Measurements from ENCODE around the gene GBF1. TPM values are rescaled to one million over a fixed set of nuclear protein-coding genes. Genes with fewer than 3 reads are reported as not detected.

Gene GBF1
- total and polyA plus RNA-seq, 7 experiments from 2014 or later = 8.5 to 47.2 (median 37.2) TPM

DNA sequence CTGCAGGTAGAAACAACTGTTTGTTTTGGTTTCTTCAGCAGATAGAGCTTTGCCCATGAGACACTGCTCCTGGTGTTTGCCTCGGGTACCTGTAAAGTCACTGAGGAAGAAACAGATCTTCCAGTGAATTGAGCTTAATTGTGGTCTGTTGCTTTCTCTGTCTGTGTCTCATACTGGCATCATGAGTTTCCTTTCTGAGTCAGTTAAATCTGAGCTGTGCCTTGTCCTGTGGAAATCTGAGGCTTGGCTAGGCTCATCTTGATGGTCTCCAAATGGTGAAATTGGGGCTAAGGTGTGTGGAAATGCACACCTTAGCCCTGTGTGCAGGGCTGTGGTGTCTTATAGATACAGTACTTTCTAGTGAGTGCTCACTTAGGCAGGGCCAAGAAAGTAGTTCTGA lies 67.4 kb downstream of the GBF1 start:
- POLR2A ChIA-PET = interaction anchor here (0.6 kb wide), 1 partner anchor 119 kb away, joined by 4 read pairs; no protein-coding TSS in a partner anchor
- H3K27ac Mint-ChIP-seq = peak overlapping the region in 2 of 9 donors; percentile 16 to 41

DNA sequence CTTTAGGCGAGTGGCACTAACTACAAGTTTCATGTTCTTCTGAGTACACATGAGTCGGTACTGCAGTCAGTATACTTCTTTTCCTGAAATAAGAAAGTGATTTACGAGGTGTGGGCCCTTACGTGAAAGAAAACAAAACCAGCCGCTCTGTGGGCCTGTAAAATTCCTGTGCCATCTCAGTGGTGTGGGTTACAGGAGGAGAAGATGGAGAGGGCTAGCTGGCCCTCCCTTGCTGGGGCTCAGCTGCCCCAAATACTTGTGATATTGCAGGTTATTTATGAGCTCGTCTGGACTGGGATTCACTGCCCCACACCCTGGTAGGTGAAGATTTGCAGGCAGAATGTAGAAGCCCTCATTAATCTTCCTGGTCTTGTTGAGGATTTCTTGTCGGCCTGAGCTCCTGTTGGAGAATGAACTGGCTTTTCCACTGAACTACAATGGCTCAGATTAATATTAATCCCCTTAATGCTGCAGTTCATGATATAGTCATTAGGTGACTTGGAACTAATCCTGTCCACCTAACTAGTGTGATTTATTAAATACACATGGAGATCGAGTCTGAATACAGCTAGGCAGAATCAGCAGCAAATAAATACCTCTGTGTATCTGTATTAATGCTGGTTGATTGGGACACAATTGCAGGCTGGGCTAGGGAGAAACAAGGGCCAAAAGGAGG lies 68.0 kb downstream of the GBF1 start:
- H3K36me3 ChIP-seq (ENCODE audit: control insufficient read depth in 2 of 3, insufficient read depth in 3 of 3, low read length in 3 of 3) = peaks cover 0 to 8% (median 0%) of the 10 kb centered on the region in 3 experiments
- H3K36me3 Mint-ChIP-seq = peaks cover 0 to 11% (median 4%) of the 10 kb centered on the region in 5 donors
- H3K4me3 ChIP-seq (ENCODE audit: low read length) = no peak overlapping the region
- POLR2A ChIA-PET = interaction anchor here (0.6 kb wide), 1 partner anchor 119 kb away, joined by 4 read pairs; no protein-coding TSS in a partner anchor
- no peak for DNase-seq
- no peaks in the 10 kb centered on the region for H3K4me1 ChIP-seq (ENCODE audit: control insufficient read depth in 2 of 2, insufficient read depth in 2 of 2, low read length in 2 of 2)
- ATAC-seq = no peak
- H3K9me3 Mint-ChIP-seq = no peaks in the 10 kb centered on the region
- no peaks in the 10 kb centered on the region for H3K27me3 Mint-ChIP-seq
- H3K9me3 ChIP-seq (ENCODE audit: control insufficient read depth in 2 of 3, low read length in 3 of 3) = no peaks in the 10 kb centered on the region
- peak overlapping the region in 4 of 9 donors; percentile 41 to 55 (median 54) for H3K27ac Mint-ChIP-seq
- CTCF ChIA-PET = interaction anchor here (0.6 to 1.0 kb wide), 2 partner anchors 42 to 144 kb away, joined by 4 read pairs; no protein-coding TSS in a partner anchor
- H3K27ac ChIP-seq (ENCODE audit: low read depth, low read length) = no peak overlapping the region
- H3K4me1 Mint-ChIP-seq = peaks cover 29 to 57% (median 50%) of the 10 kb centered on the region in 7 donors
- no peaks in the 10 kb centered on the region for H3K27me3 ChIP-seq (ENCODE audit: control insufficient read depth in 2 of 2, insufficient read depth in 2 of 2, low read length in 2 of 2)
- H3K4me3 Mint-ChIP-seq = no peak overlapping the region
- intact Hi-C loops (cut with micrococcal nuclease) = no loop called here

More for the DNA sequence above, 67.4 kb downstream of the GBF1 start:
- H3K4me1 ChIP-seq (ENCODE audit: control insufficient read depth in 2 of 2, insufficient read depth in 2 of 2, low read length in 2 of 2) = no peaks in the 10 kb centered on the region
- CTCF ChIA-PET = interaction anchor here (0.6 to 1.0 kb wide), 2 partner anchors 42 to 143 kb away, joined by 4 read pairs; no protein-coding TSS in a partner anchor
- Mint-ChIP-seq H3K27me3 (no peaks in the 10 kb centered on the region), H3K36me3 (peaks cover 0 to 17% (median 5%) of the 10 kb centered on the region in 5 donors), H3K9me3 (peaks cover 0 to 2% (median 0%) of the 10 kb centered on the region in 11 donors), H3K4me3 (no peak overlapping the region), H3K4me1 (peaks cover 29 to 57% (median 50%) of the 10 kb centered on the region in 7 donors)
- no peaks in the 10 kb centered on the region for H3K9me3 ChIP-seq (ENCODE audit: control insufficient read depth in 2 of 3, low read length in 3 of 3)
- DNase-seq (no peak), ATAC-seq (no peak)
- no peak overlapping the region for H3K27ac ChIP-seq (ENCODE audit: low read depth, low read length)
- peaks cover 0 to 8% (median 0%) of the 10 kb centered on the region in 3 experiments for H3K36me3 ChIP-seq (ENCODE audit: control insufficient read depth in 2 of 3, insufficient read depth in 3 of 3, low read length in 3 of 3)
- H3K4me3 ChIP-seq (ENCODE audit: low read length) = no peak overlapping the region
- no peaks in the 10 kb centered on the region for H3K27me3 ChIP-seq (ENCODE audit: control insufficient read depth in 2 of 2, insufficient read depth in 2 of 2, low read length in 2 of 2)
- intact Hi-C loops (cut with micrococcal nuclease) = no loop called here

DNA sequence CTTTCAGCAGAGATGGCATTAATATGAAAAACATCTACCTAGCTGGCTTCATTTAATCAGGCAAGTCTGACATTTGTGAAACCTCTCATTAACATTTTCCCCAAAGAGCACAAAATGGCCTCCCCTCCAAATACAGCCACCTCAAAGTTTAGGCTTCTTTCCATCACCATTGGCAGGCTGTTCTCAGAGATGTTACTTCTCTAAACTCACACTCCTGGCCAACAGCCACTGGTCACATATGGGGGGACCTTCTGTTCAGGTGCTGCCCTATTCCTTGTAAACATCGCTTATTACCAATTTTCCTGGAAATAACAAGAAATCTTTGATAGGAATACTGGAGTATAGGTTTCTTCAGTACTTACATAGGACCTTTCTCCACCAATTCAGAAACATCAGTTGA lies 69.5 kb downstream of the GBF1 start:
- intact Hi-C loops (cut with micrococcal nuclease) = no loop called here
- H3K27me3 ChIP-seq (ENCODE audit: control insufficient read depth in 2 of 2, insufficient read depth in 2 of 2, low read length in 2 of 2) = no peaks in the 10 kb centered on the region
- Mint-ChIP-seq H3K9me3 (no peaks in the 10 kb centered on the region), H3K27ac (peak overlapping the region in 2 of 9 donors; percentile 19 to 71), H3K36me3 (peaks cover 0 to 11% (median 4%) of the 10 kb centered on the region in 5 donors), H3K4me3 (no peak overlapping the region), H3K27me3 (no peaks in the 10 kb centered on the region), H3K4me1 (peaks cover 27 to 55% (median 44%) of the 10 kb centered on the region in 7 donors)
- H3K27ac ChIP-seq (ENCODE audit: low read depth, low read length) = no peak overlapping the region
- H3K4me3 ChIP-seq (ENCODE audit: low read length) = no peak overlapping the region
- DNase-seq (no peak), ATAC-seq (no peak)
- no peaks in the 10 kb centered on the region for H3K9me3 ChIP-seq (ENCODE audit: control insufficient read depth in 2 of 3, low read length in 3 of 3)
- ChIA-PET POLR2A (no interaction called here), CTCF (no interaction called here)
- H3K36me3 ChIP-seq (ENCODE audit: control insufficient read depth in 2 of 3, insufficient read depth in 3 of 3, low read length in 3 of 3) = peaks cover 0 to 8% (median 0%) of the 10 kb centered on the region in 3 experiments
- H3K4me1 ChIP-seq (ENCODE audit: control insufficient read depth in 2 of 2, insufficient read depth in 2 of 2, low read length in 2 of 2) = no peaks in the 10 kb centered on the region

DNA sequence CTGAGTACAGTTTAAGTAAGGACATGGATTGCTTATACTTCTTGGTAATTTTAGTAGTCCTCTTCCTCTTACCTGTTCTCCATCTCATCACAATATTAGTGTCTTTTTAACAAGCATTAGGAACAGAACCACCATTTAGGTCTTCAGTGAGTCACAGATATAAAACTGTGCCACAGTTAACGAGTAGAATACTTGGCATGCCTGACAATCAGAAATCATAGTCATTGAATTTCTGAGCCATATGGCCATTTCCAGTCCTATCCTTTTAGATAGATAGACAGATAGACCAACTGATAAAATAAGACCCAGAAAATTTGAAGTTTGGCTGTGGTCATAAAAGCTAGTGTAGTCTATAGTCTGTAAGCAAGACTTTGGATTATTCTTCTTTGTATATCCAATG lies 71.1 kb downstream of the GBF1 start:
- no peak overlapping the region for H3K4me3 ChIP-seq (ENCODE audit: low read length)
- H3K27ac ChIP-seq (ENCODE audit: low read depth, low read length) = no peak overlapping the region
- Mint-ChIP-seq H3K4me3 (no peak overlapping the region), H3K4me1 (peaks cover 15 to 50% (median 36%) of the 10 kb centered on the region in 7 donors), H3K27ac (no peak overlapping the region), H3K36me3 (peaks cover 0 to 17% (median 4%) of the 10 kb centered on the region in 5 donors), H3K9me3 (no peaks in the 10 kb centered on the region), H3K27me3 (no peaks in the 10 kb centered on the region)
- no peaks in the 10 kb centered on the region for H3K9me3 ChIP-seq (ENCODE audit: control insufficient read depth in 2 of 3, low read length in 3 of 3)
- intact Hi-C loops (cut with micrococcal nuclease) = no loop called here
- peaks cover under 1 to 5% of the 10 kb centered on the region in 2 donors for H3K4me1 ChIP-seq (ENCODE audit: control insufficient read depth in 2 of 2, insufficient read depth in 2 of 2, low read length in 2 of 2)
- no peaks in the 10 kb centered on the region for H3K27me3 ChIP-seq (ENCODE audit: control insufficient read depth in 2 of 2, insufficient read depth in 2 of 2, low read length in 2 of 2)
- ATAC-seq (no peak), DNase-seq (no peak)
- CTCF ChIA-PET = no interaction called here
- H3K36me3 ChIP-seq (ENCODE audit: control insufficient read depth in 2 of 3, insufficient read depth in 3 of 3, low read length in 3 of 3) = peaks cover 0 to 8% (median 0%) of the 10 kb centered on the region in 3 experiments
- POLR2A ChIA-PET = no interaction called here

DNA sequence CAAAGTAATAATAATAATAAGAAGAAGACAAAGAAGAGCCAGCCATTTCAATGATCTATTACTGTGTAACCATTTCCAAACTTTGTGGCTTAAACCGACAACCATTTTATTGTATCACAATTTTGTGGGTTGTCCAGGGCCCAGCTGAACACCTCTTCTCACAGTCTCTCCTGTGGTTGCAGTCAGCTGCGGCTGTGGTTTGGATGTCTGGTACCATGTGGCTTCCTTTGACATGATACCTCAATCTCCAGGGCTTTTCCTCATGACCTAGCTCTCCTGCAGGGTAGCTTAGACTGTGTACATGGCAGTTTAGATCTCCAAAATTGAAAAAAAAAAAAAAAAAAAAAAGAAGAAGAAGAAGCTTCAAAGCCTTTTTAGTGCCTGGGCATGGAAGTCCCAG lies 77.6 kb downstream of the GBF1 start:
- Mint-ChIP-seq H3K4me1 (peaks cover 18 to 61% (median 43%) of the 10 kb centered on the region in 7 donors), H3K27ac (peak overlapping the region in 1 of 9 donors; percentile 34), H3K27me3 (no peaks in the 10 kb centered on the region), H3K9me3 (no peaks in the 10 kb centered on the region), H3K4me3 (peak overlapping the region in 2 of 10 donors; percentile 9 to 39), H3K36me3 (peaks cover 0 to 15% (median 0%) of the 10 kb centered on the region in 5 donors)
- no peaks in the 10 kb centered on the region for H3K36me3 ChIP-seq (ENCODE audit: control insufficient read depth in 2 of 3, insufficient read depth in 3 of 3, low read length in 3 of 3)
- H3K4me3 ChIP-seq (ENCODE audit: low read length) = no peak overlapping the region
- ChIA-PET CTCF (no interaction called here), POLR2A (interaction anchor here (0.9 kb wide), 1 partner anchor 133 kb away, joined by 5 read pairs; no protein-coding TSS in a partner anchor)
- no peaks in the 10 kb centered on the region for H3K27me3 ChIP-seq (ENCODE audit: control insufficient read depth in 2 of 2, insufficient read depth in 2 of 2, low read length in 2 of 2)
- peak in 6 of 9 donors; percentile 2 to 28 (median 20) for DNase-seq
- peaks cover 14 to 16% of the 10 kb centered on the region in 2 donors for H3K4me1 ChIP-seq (ENCODE audit: control insufficient read depth in 2 of 2, insufficient read depth in 2 of 2, low read length in 2 of 2)
- peak; percentile 72 for ATAC-seq
- intact Hi-C loops (cut with micrococcal nuclease) = no loop called here
- no peak overlapping the region for H3K27ac ChIP-seq (ENCODE audit: low read depth, low read length)
- H3K9me3 ChIP-seq (ENCODE audit: control insufficient read depth in 2 of 3, low read length in 3 of 3) = no peaks in the 10 kb centered on the region

DNA sequence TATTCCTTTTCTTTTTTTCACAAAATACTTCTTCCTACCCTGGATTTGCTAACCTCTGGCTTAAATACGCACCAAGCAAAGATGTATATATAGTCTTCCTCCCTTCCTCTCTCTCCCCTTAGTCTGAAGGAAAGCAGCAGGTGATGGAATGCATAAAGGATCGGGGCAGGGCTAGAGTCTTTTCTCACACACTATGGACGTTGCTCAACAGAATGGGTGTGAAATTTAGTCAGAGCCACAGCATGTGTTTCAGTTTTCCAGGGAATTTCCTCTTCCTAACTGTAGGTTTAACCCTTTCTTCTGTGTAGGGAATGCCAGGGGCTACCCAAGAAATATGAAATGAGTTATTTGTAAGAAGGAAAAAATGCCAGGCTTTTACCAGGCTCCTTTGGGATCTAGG lies 78.7 kb downstream of the GBF1 start:
- Histone ChIP-seq H3K4me1 (ENCODE audit: control insufficient read depth in 2 of 2, insufficient read depth in 2 of 2, low read length in 2 of 2) (peaks cover 14 to 16% of the 10 kb centered on the region in 2 donors), H3K27me3 (ENCODE audit: control insufficient read depth in 2 of 2, insufficient read depth in 2 of 2, low read length in 2 of 2) (no peaks in the 10 kb centered on the region), H3K9me3 (ENCODE audit: control insufficient read depth in 2 of 3, low read length in 3 of 3) (no peaks in the 10 kb centered on the region), H3K4me3 (ENCODE audit: low read length) (no peak overlapping the region), H3K36me3 (ENCODE audit: control insufficient read depth in 2 of 3, insufficient read depth in 3 of 3, low read length in 3 of 3) (no peaks in the 10 kb centered on the region), H3K27ac (ENCODE audit: low read depth, low read length) (no peak overlapping the region)
- Mint-ChIP-seq H3K4me3 (no peak overlapping the region), H3K9me3 (no peaks in the 10 kb centered on the region), H3K27me3 (no peaks in the 10 kb centered on the region), H3K27ac (no peak overlapping the region), H3K36me3 (peaks cover 0 to 15% (median 0%) of the 10 kb centered on the region in 5 donors), H3K4me1 (peaks cover 18 to 60% (median 43%) of the 10 kb centered on the region in 7 donors)
- intact Hi-C loops (cut with micrococcal nuclease) = no loop called here
- ChIA-PET CTCF (interaction anchor here (0.6 kb wide), 1 partner anchor 26 kb away, joined by 6 read pairs; no protein-coding TSS in a partner anchor), POLR2A (no interaction called here)
- no peak for DNase-seq
- no peak for ATAC-seq

Data from naive thymus-derived CD4-positive, alpha-beta T cell (primary cell).